ENCODE measurements around the gene DNAH8.

The DNAH8 gene

GRCh38 chr6:38739532-38739931 is 24.4 kb downstream of the DNAH8 start:
- no peak for DNase-seq (ENCODE audit: low read depth, low spot score)

- no peak for DNase-seq (ENCODE audit: low read depth, low spot score)
These were observed 34.4 kb downstream of the DNAH8 start for GRCh38 chr6:38749473-38749872.

GRCh38 chr6:38750968-38751615 is 36.0 kb downstream of the DNAH8 start:
- no peak for DNase-seq (ENCODE audit: low read depth, low spot score)

GRCh38 chr6:38753707-38754106 is 38.6 kb downstream of the DNAH8 start:
- no peak for DNase-seq (ENCODE audit: low read depth, low spot score)

GRCh38 chr6:38755207-38755606 is 40.1 kb downstream of the DNAH8 start:
- DNase-seq (ENCODE audit: low read depth, low spot score), result no peak

GRCh38 chr6:38755874-38756273 is 40.8 kb downstream of the DNAH8 start:
- DNase-seq (ENCODE audit: low read depth, low spot score), result no peak

GRCh38 chr6:38760097-38760496 is 45.0 kb downstream of the DNAH8 start:
- DNase-seq (ENCODE audit: low read depth, low spot score), result no peak

GRCh38 chr6:38762848-38763247 is 47.7 kb downstream of the DNAH8 start:
- DNase-seq (ENCODE audit: low read depth, low spot score), result no peak

- no peak for DNase-seq (ENCODE audit: low read depth, low spot score)
These were observed 52.4 kb downstream of the DNAH8 start for GRCh38 chr6:38767560-38767959.

- no peak for DNase-seq (ENCODE audit: low read depth, low spot score)
These were observed 58.2 kb downstream of the DNAH8 start for GRCh38 chr6:38773338-38773737.

GRCh38 chr6:38774929-38775707 is 60.0 kb downstream of the DNAH8 start:
- no peak for DNase-seq (ENCODE audit: low read depth, low spot score)

GRCh38 chr6:38775870-38776269 is 60.8 kb downstream of the DNAH8 start:
- no peak for DNase-seq (ENCODE audit: low read depth, low spot score)

GRCh38 chr6:38776515-38776914 is 61.4 kb downstream of the DNAH8 start:
- no peak for DNase-seq (ENCODE audit: low read depth, low spot score)

- DNase-seq (ENCODE audit: low read depth, low spot score), result no peak
These were observed 64.4 kb downstream of the DNAH8 start for GRCh38 chr6:38779310-38780062.

- no peak for DNase-seq (ENCODE audit: low read depth, low spot score)
These were observed 67.5 kb downstream of the DNAH8 start for GRCh38 chr6:38782616-38783015.

GRCh38 chr6:38783443-38784228 is 68.5 kb downstream of the DNAH8 start:
- no peak for DNase-seq (ENCODE audit: low read depth, low spot score)

GRCh38 chr6:38784506-38785235 is 69.6 kb downstream of the DNAH8 start:
- no peak for DNase-seq (ENCODE audit: low read depth, low spot score)

GRCh38 chr6:38786486-38786885 is 71.4 kb downstream of the DNAH8 start:
- DNase-seq (ENCODE audit: low read depth, low spot score), result no peak

GRCh38 chr6:38789256-38789655 is 74.1 kb downstream of the DNAH8 start:
- no peak for DNase-seq (ENCODE audit: low read depth, low spot score)

- no peak for DNase-seq (ENCODE audit: low read depth, low spot score)
These were observed 77.2 kb downstream of the DNAH8 start for GRCh38 chr6:38792356-38792755.

- DNase-seq (ENCODE audit: low read depth, low spot score), result no peak
These were observed 79.6 kb downstream of the DNAH8 start for GRCh38 chr6:38794682-38795081.

Measured in activated CD4-positive, CD25-positive, alpha-beta regulatory T cell treated with anti-CD3 and anti-CD28 coated beads, Interleukin-2, amount 50 U/mL, for 16 hours (primary cell).